K562 (cell line): ENCODE measurements around the gene FBXO48. TPM values are rescaled to one million over a fixed set of nuclear protein-coding genes. Genes with fewer than 3 reads are reported as not detected.

Experiments used
- ARID2 ChIP-seq: fragments of 450-650 bp; IDR thresholded peaks from 2 replicates; pipeline ENCODE4 v1.6.1; 2017; ENCODE audit warnings: antibody characterized with exemption, mild to moderate bottlenecking
- CBFA2T3 ChIP-seq: fragments of 450-650 bp; IDR thresholded peaks from 2 replicates; pipeline ENCODE4 v1.6.1; 2017
- DACH1 ChIP-seq: fragments of 450-650 bp; IDR thresholded peaks from 2 replicates; pipeline ENCODE4 v1.6.1; 2018; ENCODE audit not compliant: partially characterized antibody
- ELF4 ChIP-seq: fragments of 450-650 bp; formaldehyde crosslinking; IDR thresholded peaks from 2 replicates; pipeline ENCODE4 v1.4.0; 2022; ENCODE audit warnings: missing genetic modification characterization
- HMGN3 ChIP-seq: IDR thresholded peaks from 2 replicates; pipeline ENCODE4 v1.6.1; 2011; ENCODE audit warnings: borderline replicate concordance, low read depth, mild to moderate bottlenecking, mixed read lengths, low read length; ENCODE audit not compliant: insufficient read length; ENCODE audit errors: extremely low read depth
- ID3 ChIP-seq, 2 experiments: fragments of 250-450 bp in 1 of 2; fragments of 450-650 bp in 1 of 2; sonication (Bioruptor Pico) in 1 of 2; IDR thresholded peaks; 2 replicates each; pipeline versions ENCODE4 v1.6.1 to v1.8.0; 2016 to 2021; ENCODE audit warnings: mild to moderate bottlenecking in 2 of 2, moderate library complexity in 2 of 2, missing compliant biosample characterization in 1 of 2, missing genetic modification characterization in 1 of 2
- NR1H2 ChIP-seq: sonication (generic); formaldehyde crosslinking; IDR thresholded peaks from 2 replicates; pipeline ENCODE4 v1.4.0; 2020; ENCODE audit warnings: mild to moderate bottlenecking, missing genetic modification reagents
- NR2F6 ChIP-seq: fragments of 450-650 bp; formaldehyde crosslinking; IDR thresholded peaks from 2 replicates; pipeline ENCODE4 v1.4.0; 2020; ENCODE audit warnings: mild to moderate bottlenecking
- POU5F1 ChIP-seq: fragments of 150-350 bp; IDR thresholded peaks from 2 replicates; pipeline ENCODE4 v1.6.1; 2014; ENCODE audit warnings: borderline replicate concordance, low read length, low read depth, mild to moderate bottlenecking; ENCODE audit not compliant: partially characterized antibody
- SLC30A9 ChIP-seq: fragments of 250-450 bp; sonication (Bioruptor Pico); IDR thresholded peaks from 2 replicates; pipeline ENCODE4 v1.8.0; 2022; ENCODE audit warnings: mild to moderate bottlenecking, moderate library complexity
- SP1 ChIP-seq: sonication (generic); formaldehyde crosslinking; IDR thresholded peaks from 2 replicates; pipeline ENCODE4 v1.8.1; 2022; ENCODE audit warnings: mild to moderate bottlenecking, missing genetic modification reagents
- SRSF3 ChIP-seq: fragments of 200-400 bp; formaldehyde crosslinking; IDR thresholded peaks from 2 replicates; pipeline ENCODE4 v1.6.1; 2016; ENCODE audit warnings: mild to moderate bottlenecking, low read length, moderate library complexity; ENCODE audit not compliant: insufficient read depth
- VEZF1 ChIP-seq: fragments of 200-800 bp; sonication (Bioruptor generic); IDR thresholded peaks from 2 replicates; pipeline ENCODE4 v1.6.1; 2017; ENCODE audit warnings: missing genetic modification characterization, missing compliant biosample characterization
- ZBTB33 ChIP-seq: sonication (generic); formaldehyde crosslinking; IDR thresholded peaks from 2 replicates; pipeline ENCODE4 v1.8.1; 2023; ENCODE audit warnings: mild to moderate bottlenecking, missing genetic modification reagents
- ZNF217 ChIP-seq: sonication (generic); formaldehyde crosslinking; IDR thresholded peaks from 2 replicates; pipeline ENCODE4 v1.8.0; 2022; ENCODE audit warnings: mild to moderate bottlenecking, missing genetic modification reagents
- ZNF24 ChIP-seq: fragments of 450-650 bp; IDR thresholded peaks from 2 replicates; pipeline ENCODE4 v1.6.1; 2016
- ZNF592 ChIP-seq: fragments of 450-650 bp; IDR thresholded peaks from 2 replicates; pipeline ENCODE4 v1.6.1; 2017; ENCODE audit warnings: antibody characterized with exemption, mild to moderate bottlenecking
- ZNF699 ChIP-seq: fragments of 250-450 bp; sonication (Bioruptor Pico); IDR thresholded peaks from 2 replicates; pipeline ENCODE4 v1.8.0; 2021; ENCODE audit warnings: mild to moderate bottlenecking, moderate library complexity; ENCODE audit not compliant: insufficient replicate concordance
- ZNF785 ChIP-seq: fragments of 250-450 bp; sonication (Bioruptor Pico); IDR thresholded peaks from 2 replicates; pipeline ENCODE4 v1.4.0; 2020; ENCODE audit warnings: mild to moderate bottlenecking
- polyA plus RNA-seq, 8 experiments: library from polyadenylated mRNA; depleted of rRNA in 4 of 8; stranded (reverse) in 5 of 8; unstranded in 3 of 8; fragments of >200 nt; fragmentation: Nextera tagmentation in 2 of 8; fragmentation: Illumina TruSeq in 1 of 8; extraction: Ambion mirVana in 2 of 8; extraction: Trizol in 1 of 8; gene quantifications; 2 replicates each; pipeline versions ENCODE4 v1.2.1 to v1.2.3, GENCODE V29; 2011 to 2014; ENCODE audit warnings: inconsistent platforms in 1 of 8, missing spikeins in 1 of 8
- total RNA-seq, 7 experiments: library from RNA; depleted of rRNA in 6 of 7; stranded (reverse); fragments of >200 nt in 6 of 7; fragmentation: Illumina TruSeq in 2 of 7; extraction: Trizol in 2 of 7; gene quantifications; 2 replicates each; pipeline versions ENCODE4 v1.2.1 to v1.2.3, GENCODE V29; 2011 to 2021; ENCODE audit warnings: low replicate concordance in 1 of 7

Gene FBXO48
- total and polyA plus RNA-seq, 9 of the 15 experiments (the other 6 are each of a cell fraction or from before 2014, with no cell fraction given), result 0.36 to 1.8 (median 0.73) TPM

GRCh38 chr2:68420254-68420910 lies 46.7 kb downstream of the FBXO48 start (continued):
- TF ChIP-seq POU5F1, result no peak
- TF ChIP-seq ZNF699, result no peak
- no peak for TF ChIP-seq ARID2
- TF ChIP-seq DACH1, result peak; percentile 16
- TF ChIP-seq ZNF785 (CRISPR knock-in tag), result no peak
- TF ChIP-seq VEZF1, result peak; percentile 31
- TF ChIP-seq ZNF24, result peak; percentile 68; the same call in 1 of the 2 replicates
- TF ChIP-seq CBFA2T3, result no peak
- no peak for TF ChIP-seq ID3 (CRISPR knock-in tag; IDR thresholded peaks at IDR 0.05)
- TF ChIP-seq ID3 (tag; IDR thresholded peaks at IDR 0.05), result no peak
- TF ChIP-seq ZNF217, result no peak
- no peak for TF ChIP-seq HMGN3
- no peak for TF ChIP-seq SRSF3
- TF ChIP-seq NR2F6 (CRISPR knock-in tag), result no peak
- no peak for TF ChIP-seq SP1 (CRISPR knock-in tag)
- TF ChIP-seq ELF4, result 0 out of 2 replicates have a peak, but pooled peaks have one; percentile 8
- TF ChIP-seq ZBTB33 (CRISPR knock-in tag), result no peak
- peak; percentile 82 for TF ChIP-seq ZNF592
- no peak for TF ChIP-seq SLC30A9 (CRISPR knock-in tag)
- no peak for TF ChIP-seq NR1H2 (CRISPR knock-in tag)
